HL-60/S4 treated with retinoic acid at 250 ng/mL for 4 days and 3 days (cell line): Measurements from ENCODE around the gene CDK18.
"Not testable (repeated sequence)": the region's sequence is repeated elsewhere in the genome, so short reads cannot be mapped to it uniquely, and the experiment has no call there.

ENCODE experiments used
- in situ Hi-C: fragments of 300-500 bp; cut with MboI; formaldehyde crosslinking; loops from 2 replicates; pipeline ENCODE4 v1.7.0; 2022; ENCODE audit warnings: low sequenced_read_pairs

The CDK18 gene

GRCh38 chr1:205480349-205480985 lies 24.0 kb upstream of the CDK18 start:
- in situ Hi-C loops, result no loop called here

GRCh38 chr1:205481218-205481617 lies 23.3 kb upstream of the CDK18 start:
- in situ Hi-C loops, result no loop called here

GRCh38 chr1:205481629-205482151 lies 22.8 kb upstream of the CDK18 start:
- in situ Hi-C loops, result no loop called here

GRCh38 chr1:205482587-205482986 lies 21.9 kb upstream of the CDK18 start:
- in situ Hi-C loops, result not testable (repeated sequence)

- in situ Hi-C loops, result no loop called here
Observed at GRCh38 chr1:205483372-205483771, 21.1 kb upstream of the CDK18 start.

GRCh38 chr1:205484985-205485967 lies 19.2 kb upstream of the CDK18 start:
- in situ Hi-C loops, result no loop called here

GRCh38 chr1:205486258-205486657 lies 18.2 kb upstream of the CDK18 start:
- in situ Hi-C loops, result no loop called here

- in situ Hi-C loops, result no loop called here
Observed at GRCh38 chr1:205488074-205488723, 16.3 kb upstream of the CDK18 start.

GRCh38 chr1:205491794-205492193 lies 12.7 kb upstream of the CDK18 start:
- in situ Hi-C loops, result no loop called here

- in situ Hi-C loops, result no loop called here
Observed at GRCh38 chr1:205492201-205492667, 12.2 kb upstream of the CDK18 start.

GRCh38 chr1:205492774-205493173 lies 11.7 kb upstream of the CDK18 start:
- in situ Hi-C loops, result no loop called here

GRCh38 chr1:205493241-205494085 lies 11.0 kb upstream of the CDK18 start:
- in situ Hi-C loops, result no loop called here

GRCh38 chr1:205494115-205494514 lies 10.4 kb upstream of the CDK18 start:
- in situ Hi-C loops, result no loop called here

- in situ Hi-C loops, result no loop called here
Observed at GRCh38 chr1:205495237-205495823, 9.1 kb upstream of the CDK18 start.

- in situ Hi-C loops, result no loop called here
Observed at GRCh38 chr1:205496661-205497060, 7.8 kb upstream of the CDK18 start.

- in situ Hi-C loops, result no loop called here
Observed at GRCh38 chr1:205497351-205497750, 7.1 kb upstream of the CDK18 start.

- in situ Hi-C loops, result no loop called here
Observed at GRCh38 chr1:205499789-205500188, 4.7 kb upstream of the CDK18 start.

- in situ Hi-C loops, result no loop called here
Observed at GRCh38 chr1:205500240-205501233, 3.9 kb upstream of the CDK18 start.
